ENCODE data around the gene IGDCC3. TPM values are rescaled to one million over a fixed set of nuclear protein-coding genes. Genes with fewer than 3 reads are reported as not detected.

The IGDCC3 gene
- total and polyA plus RNA-seq, 3 donors from 2014 or later: 5.8 to 6.5 (median 6.5) TPM

GRCh38 chr15:65377105-65377975 lies 462 bp downstream of the IGDCC3 start:
- H3K27me3 ChIP-seq: no peaks in the 10 kb centered on the region
- H3K9me3 ChIP-seq: no peaks in the 10 kb centered on the region
- 0% methylated on average over 22 to 60 of the region's 99 CpGs for WGBS, 2 donors
- no peak overlapping the region for H3K27ac ChIP-seq
- H3K4me3 ChIP-seq: peak overlapping the region; percentile 50 to 65
- no peak for DNase-seq
- intact Hi-C loops (cut with DNase I; ENCODE audit: low total_unique reads): no loop called here
- TF ChIP-seq CTCF (IDR thresholded peaks at IDR 0.05) (no peak), POLR2A (IDR thresholded peaks at IDR 0.05) (no peak)
- H3K4me1 ChIP-seq: peaks cover 9% of the 10 kb centered on the region
- H3K36me3 ChIP-seq (ENCODE audit: low read depth, missing control alignments): no peaks in the 10 kb centered on the region

- intact Hi-C loops (cut with DNase I; ENCODE audit: low total_unique reads): no loop called here
- WGBS, 2 donors: 0 to 1% methylated on average over 18 to 21 of the region's 21 CpGs
Observed at GRCh38 chr15:65376767-65377104, 1.1 kb downstream of the IGDCC3 start.

GRCh38 chr15:65375871-65376607 lies 1.8 kb downstream of the IGDCC3 start:
- TF ChIP-seq CTCF (IDR thresholded peaks at IDR 0.05): no peak
- no peak for TF ChIP-seq POLR2A (IDR thresholded peaks at IDR 0.05)
- WGBS, 2 donors: 14% methylated on average over 9 of the region's 9 CpGs
- H3K27me3 ChIP-seq: no peaks in the 10 kb centered on the region
- H3K9me3 ChIP-seq: no peaks in the 10 kb centered on the region
- H3K4me1 ChIP-seq: peaks cover 9% of the 10 kb centered on the region
- H3K4me3 ChIP-seq: peak overlapping the region in 1 of 2 donors; percentile 65
- intact Hi-C loops (cut with DNase I; ENCODE audit: low total_unique reads): no loop called here
- no peak for DNase-seq
- H3K36me3 ChIP-seq (ENCODE audit: low read depth, missing control alignments): no peaks in the 10 kb centered on the region
- no peak overlapping the region for H3K27ac ChIP-seq

More at GRCh38 chr15:65376767-65377104, 1.1 kb downstream of the IGDCC3 start:
- H3K4me3 ChIP-seq: peak overlapping the region; percentile 50 to 65
- no peak for DNase-seq
- TF ChIP-seq CTCF (IDR thresholded peaks at IDR 0.05) (no peak), POLR2A (IDR thresholded peaks at IDR 0.05) (no peak)
- H3K36me3 ChIP-seq (ENCODE audit: low read depth, missing control alignments): no peaks in the 10 kb centered on the region
- H3K9me3 ChIP-seq: no peaks in the 10 kb centered on the region
- no peaks in the 10 kb centered on the region for H3K27me3 ChIP-seq
- no peak overlapping the region for H3K27ac ChIP-seq
- H3K4me1 ChIP-seq: peaks cover 9% of the 10 kb centered on the region

GRCh38 chr15:65374821-65375401 lies 2.9 kb downstream of the IGDCC3 start:
- Histone ChIP-seq H3K27ac (no peak overlapping the region), H3K4me3 (no peak overlapping the region), H3K27me3 (no peaks in the 10 kb centered on the region), H3K36me3 (ENCODE audit: low read depth, missing control alignments) (no peaks in the 10 kb centered on the region), H3K9me3 (no peaks in the 10 kb centered on the region), H3K4me1 (peaks cover 9% of the 10 kb centered on the region)
- 86 to 94% methylated on average over 9 to 13 of the region's 14 CpGs for WGBS, 2 donors
- TF ChIP-seq POLR2A (IDR thresholded peaks at IDR 0.05) (no peak), CTCF (IDR thresholded peaks at IDR 0.05) (no peak)
- intact Hi-C loops (cut with DNase I; ENCODE audit: low total_unique reads): no loop called here
- no peak for DNase-seq

Measured in testis (tissue), 3 donors.